GM19193 (cell line): ENCODE measurements around the gene NIPBL.

ENCODE experiments used
- POLR2A ChIP-seq: IDR thresholded peaks from 4 replicates; pipeline ENCODE4 v1.6.1; 2011; ENCODE audit not compliant: insufficient read depth, insufficient read length; ENCODE audit errors: extremely low read depth

Gene NIPBL

DNA sequence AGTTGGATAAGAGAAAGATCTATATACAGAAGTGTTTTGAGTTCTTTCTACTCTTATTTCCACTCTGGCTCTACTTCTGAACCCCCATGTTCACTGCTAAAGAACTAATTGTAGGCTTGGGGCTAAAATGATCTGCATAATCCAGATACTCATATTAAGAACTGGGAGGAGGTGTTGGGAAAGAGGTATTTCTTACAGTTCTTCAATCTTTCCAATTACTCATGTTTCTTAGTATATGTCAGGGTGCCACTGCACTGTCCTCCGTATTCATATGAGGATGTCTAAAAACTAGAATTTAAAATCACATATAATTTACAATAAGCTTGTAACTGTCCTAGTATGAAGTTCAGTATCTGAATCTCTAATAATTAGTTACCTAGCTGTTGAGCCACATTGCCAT, 12.7 kb downstream of the NIPBL start:
- TF ChIP-seq POLR2A: no peak

DNA sequence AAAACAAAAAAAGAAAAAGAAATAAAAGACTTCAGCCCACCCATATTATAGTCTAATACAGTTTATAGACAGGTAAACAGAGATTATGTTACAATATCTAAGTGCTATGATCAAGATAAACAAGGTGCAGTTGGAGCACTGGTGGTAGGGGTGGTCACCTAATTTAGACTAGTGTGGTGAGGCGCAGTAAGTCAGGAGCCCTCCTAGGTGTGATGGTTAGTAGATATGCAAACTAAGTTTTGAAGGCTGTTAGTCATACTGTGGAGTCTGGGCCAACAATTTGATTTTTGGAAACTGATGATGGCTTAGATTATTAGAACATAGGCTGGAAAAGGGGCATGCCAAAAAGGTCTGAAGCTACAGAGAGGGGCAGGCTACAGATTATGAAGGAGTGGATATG, 14.7 kb downstream of the NIPBL start:
- TF ChIP-seq POLR2A: no peak

DNA sequence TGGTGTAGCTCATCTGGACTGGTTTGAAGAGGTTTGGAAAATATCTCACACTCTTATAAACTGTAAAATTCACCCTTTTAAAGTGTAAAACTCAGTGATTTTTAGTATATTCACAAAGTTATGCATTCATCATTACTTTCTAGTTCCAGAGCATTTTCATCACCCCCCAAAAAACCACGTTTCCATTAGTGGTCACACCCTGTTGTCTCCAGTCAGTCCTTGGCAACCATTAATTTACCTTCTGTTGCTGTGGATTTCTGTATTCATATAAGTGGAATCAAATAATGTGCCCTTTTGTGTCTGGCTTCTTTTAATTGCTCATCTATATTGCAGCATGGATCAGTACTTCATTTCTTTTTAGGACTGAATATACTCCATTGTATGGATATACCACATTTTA, 18.4 kb downstream of the NIPBL start:
- TF ChIP-seq POLR2A: no peak

DNA sequence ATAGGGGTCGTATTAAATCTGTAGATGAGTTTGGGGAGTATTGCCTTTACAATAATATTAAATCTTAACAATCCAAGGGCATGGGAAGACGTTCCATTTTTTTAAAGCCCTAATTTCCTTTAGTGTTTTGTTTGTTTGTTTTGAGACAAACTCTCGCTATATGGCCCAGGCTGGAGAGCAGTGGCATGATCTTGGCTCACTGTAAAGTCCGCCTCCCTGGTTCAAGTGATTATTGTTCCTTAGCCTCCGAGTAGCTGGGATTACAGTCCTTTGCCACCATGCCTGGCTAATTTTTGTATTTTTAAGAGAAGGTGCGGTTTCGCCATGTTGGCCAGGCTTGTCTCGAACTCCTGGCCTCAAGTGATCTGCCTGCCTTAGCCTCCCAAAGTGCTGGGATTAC, 19.9 kb downstream of the NIPBL start:
- no peak for TF ChIP-seq POLR2A

DNA sequence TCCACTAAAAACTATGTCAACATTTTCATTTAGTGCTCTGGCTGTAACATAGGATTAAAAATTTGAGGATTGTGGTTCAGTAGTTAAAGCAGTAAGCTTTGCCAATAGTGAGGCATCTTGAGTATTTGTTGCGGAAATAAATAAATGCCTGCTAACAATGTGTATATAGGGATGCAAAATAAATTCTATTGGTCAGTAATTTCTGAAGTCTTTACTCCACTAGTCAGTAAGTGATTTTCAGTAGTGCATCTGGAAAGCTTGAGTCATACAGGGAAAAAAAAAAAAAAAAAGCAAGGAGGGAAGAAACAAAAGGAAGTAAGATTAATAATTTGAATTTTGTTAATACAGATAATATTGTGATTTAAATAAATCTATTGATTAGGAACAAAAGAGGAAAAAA, 21.0 kb downstream of the NIPBL start:
- no peak for TF ChIP-seq POLR2A

DNA sequence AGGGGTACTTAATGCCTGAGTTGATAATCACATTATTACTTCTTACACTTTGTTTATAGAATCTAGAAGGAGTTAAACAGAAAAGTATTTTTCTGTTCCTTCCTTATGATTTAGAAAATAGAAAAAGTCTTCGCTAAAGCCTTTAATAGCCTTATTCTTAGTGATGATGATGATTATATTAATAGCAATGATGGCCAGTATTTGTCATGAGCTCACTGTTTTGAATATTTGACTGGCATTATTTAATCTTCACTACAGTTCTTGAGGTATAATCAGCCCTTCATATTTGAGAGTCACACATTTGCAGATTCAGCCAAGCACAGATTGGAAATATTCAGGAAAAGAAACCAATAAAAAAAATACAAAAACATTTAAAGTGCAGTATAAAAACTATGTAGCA, 23.3 kb downstream of the NIPBL start:
- TF ChIP-seq POLR2A: no peak

DNA sequence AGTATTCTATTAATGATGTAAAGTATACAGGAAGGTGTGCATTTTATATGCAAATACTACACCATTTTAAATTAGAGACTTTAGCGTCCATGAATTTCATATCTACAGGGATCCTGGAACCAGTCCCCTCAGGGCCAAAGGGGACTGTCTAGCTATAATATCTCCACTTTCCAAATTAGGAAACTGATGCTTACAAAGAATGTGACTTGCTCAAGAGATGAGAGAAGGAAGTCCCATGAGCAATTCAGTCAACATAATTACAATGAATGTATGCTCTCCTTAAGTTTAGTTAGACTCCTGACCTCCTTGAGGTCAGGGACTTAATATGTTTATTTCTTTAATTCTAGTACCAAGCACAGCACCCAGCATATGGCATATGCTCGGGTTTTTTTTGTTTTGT, 23.7 kb downstream of the NIPBL start:
- no peak for TF ChIP-seq POLR2A

DNA sequence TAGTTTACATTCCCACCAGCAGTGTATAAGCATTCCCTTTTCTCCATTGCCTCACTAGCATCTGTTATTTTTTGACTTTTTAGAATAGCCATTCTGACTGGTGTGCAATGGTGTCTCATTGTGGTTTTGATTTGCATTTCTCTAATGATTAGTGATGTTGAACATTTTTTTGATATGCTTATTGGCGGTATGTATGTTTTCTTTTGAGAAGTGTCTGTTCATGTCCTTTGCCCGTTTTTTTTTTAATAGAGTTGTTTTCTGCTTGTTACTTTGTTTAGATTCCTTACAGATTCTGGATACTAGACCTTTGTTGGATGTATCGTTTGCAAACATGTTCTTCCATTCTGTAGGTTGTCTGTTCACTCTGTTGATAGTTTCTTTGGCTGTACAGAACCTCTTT, 25.3 kb downstream of the NIPBL start:
- no peak for TF ChIP-seq POLR2A

DNA sequence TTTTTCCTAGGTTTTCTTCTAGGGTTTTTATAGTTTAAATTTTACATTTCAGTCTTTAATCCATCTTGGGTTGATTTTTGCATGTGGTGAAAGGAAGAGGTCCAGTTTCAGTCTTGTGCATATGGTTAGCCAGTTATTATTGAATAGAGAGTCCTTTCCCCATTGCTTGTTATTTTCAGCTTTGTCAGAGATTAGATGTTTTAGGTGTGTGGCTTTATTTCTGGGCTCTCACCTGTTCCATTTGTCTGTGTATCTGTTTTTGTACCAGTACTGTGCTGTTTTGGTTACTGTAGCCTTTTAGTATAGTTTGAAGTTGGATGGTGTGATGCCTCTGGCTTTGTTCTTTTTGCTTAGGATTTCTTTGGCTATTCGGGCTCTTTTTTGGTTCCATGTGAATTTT, 25.8 kb downstream of the NIPBL start:
- no peak for TF ChIP-seq POLR2A

DNA sequence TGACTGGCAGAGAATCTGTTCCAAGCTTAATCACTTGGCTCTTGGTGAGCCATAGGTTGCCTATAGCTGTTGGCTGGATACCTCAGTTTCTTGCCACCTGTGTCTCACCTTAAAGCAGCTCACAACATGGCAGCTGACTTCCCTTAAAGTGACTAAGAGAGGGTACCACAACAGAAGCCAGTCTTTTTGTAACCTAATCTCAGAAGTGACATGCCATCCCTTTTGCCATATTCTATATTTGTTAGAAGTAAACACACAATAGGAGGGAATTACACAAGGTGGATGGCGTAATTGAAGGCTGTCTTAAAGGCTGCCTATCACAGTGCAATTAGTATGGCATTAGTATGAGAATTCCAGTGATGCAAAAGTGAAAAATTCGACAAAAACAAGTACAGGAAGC, 28.1 kb downstream of the NIPBL start:
- TF ChIP-seq POLR2A: no peak

DNA sequence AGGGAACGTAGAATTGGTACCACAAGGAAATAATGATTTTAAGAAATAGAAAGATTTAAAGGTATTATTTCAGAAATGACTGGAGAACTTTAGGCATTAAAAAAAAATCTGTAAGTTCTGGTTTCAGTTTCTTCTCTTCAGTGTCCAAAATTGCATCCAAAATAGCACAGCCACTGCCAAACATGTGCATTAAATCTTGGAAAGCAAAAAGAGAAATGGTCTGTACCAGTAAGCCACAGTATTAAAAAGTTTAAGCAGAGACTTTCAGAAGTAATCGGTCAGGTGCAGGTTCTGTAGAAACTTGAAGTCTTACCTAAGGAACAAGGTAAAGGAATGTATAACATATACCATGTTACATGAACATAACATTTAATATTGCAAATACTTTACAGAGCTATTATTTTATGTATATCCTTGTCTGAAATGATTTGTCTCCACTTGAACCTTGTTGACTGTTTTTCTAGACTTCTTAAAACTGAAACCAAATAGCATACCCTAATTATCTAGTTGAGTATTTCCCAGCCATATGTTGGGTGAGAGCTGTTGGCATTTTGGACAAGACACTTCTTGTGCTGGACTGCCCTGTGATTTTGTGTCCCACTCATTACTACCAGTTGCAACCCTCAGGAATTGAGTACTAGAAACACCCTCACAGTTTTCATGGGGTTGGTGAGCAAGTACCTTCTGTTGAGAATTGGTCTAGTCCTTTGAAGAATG, 32.1 kb downstream of the NIPBL start:
- TF ChIP-seq POLR2A: no peak

DNA sequence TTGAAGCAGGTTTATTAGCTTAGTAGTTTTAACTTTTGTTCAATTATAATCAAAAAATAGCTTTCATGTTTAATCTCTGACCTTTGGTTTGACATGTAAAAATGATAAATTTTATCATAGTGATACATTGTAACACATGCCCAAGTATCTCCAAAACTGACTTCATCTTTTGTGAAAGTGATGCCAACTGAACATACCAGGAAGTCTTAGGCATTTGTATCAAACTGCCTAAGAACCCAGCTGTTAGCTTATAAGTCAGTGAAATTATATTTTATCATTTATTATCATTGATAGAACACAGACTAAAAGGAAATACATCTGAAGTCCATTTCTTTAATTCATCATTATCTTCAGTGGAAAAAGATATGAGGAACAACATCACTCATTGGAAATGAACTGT, 39.1 kb downstream of the NIPBL start:
- no peak for TF ChIP-seq POLR2A

DNA sequence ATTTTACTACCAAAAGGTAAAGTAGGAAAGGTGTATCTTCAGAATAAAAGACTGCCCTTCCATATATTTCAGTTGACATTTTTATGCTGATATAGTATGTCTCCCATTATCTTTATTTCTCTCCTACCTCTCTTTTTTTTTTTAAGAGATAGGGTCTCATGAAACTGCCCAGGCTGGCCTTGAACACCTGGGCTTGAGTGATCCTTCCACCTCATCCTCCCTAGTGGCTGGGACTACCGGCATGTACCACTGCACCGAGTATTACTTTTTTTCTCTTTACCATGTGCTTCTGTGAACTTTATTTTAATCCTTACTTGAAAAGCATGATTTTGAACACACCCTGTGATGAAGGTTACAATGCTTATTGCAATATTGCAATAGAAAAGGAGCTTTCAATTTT, 42.7 kb downstream of the NIPBL start:
- TF ChIP-seq POLR2A: no peak

DNA sequence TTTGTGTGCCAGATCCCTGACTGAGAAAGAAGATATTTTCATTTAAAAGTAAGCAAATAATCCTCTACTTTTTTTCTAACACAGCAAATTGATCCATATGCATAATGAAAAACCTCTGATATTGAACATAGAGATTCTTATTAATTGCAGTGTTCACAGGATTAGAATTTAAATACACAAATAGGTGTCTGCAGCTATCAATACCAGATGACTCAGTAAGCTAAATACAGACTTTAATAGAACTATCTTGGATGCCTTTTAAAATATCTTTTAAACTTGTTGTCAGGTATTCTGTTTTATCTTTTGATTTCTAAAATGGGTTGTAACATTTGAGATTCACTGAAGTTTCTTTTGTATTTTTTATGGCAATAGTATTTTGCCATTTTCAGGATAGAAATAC, 43.1 kb downstream of the NIPBL start:
- no peak for TF ChIP-seq POLR2A

DNA sequence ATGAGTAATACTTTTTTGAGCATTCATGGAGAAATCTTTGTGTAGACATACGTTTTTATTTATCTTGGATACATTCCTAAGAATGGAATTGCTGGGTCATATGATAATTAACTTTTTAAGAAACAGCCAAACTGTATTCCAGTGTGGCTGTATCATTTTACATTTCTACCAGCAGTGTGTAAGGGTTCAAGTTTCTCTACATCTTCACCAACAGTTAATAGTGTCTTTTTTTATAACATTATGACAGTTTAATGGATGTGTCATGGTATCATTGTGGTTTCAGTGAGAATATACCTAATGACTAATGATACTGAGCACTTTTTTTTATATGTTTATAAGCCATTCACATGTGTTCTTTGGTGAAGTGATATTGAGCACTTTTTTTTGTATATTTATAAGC, 52.4 kb downstream of the NIPBL start:
- TF ChIP-seq POLR2A: no peak

DNA sequence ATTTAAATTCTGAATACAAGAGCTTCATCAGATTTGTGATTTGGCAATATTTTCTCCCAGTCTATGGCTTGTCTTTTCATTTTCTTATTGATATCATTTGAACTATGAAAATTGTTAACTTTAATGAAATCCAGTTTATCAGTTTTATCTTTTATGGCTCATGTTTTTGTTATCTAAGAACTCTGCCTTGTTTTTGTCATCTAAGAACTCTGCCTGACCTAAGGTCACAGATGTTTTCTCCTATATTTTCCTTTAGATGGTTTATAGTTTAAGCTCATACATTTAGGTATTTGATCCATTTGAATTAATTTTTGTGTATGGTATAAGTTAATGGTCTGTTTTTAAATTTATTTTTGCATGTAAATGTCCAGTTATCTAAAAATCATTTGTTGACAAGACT, 52.9 kb downstream of the NIPBL start:
- no peak for TF ChIP-seq POLR2A

DNA sequence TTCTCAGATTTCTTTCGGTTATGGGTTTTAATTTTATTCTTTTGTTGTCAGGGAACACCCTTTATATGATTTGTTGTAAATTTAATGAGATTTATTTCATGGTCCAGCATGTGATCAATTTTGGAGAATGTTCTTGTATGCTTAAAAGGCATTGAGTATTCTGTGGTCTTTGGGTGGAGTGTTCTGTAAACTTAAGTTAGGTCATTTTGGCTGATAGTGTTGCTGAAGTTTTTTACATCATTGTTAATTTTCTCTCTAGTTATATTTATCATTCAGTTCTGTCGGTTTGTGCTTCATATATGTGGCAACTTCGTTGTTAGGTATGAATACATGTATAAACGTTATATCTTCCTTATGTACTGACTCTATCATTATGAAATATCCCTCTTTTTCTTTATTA, 55.5 kb downstream of the NIPBL start:
- TF ChIP-seq POLR2A: no peak
